GM19395 (cell line): ENCODE data around the gene CAST.

Experiments used
- ATAC-seq: cut with Tn5 transposase; IDR thresholded peaks from one replicate; pipeline ENCODE4 v1.9.1; 2021; ENCODE audit warnings: mild to moderate bottlenecking, moderate library complexity; ENCODE audit not compliant: unreplicated experiment

Gene CAST

GRCh38 chr5:96641368-96642280 is 20.6 kb upstream of the CAST start:
- ATAC-seq, result no peak

- ATAC-seq, result no peak
Observed at GRCh38 chr5:96642281-96642640, 19.9 kb upstream of the CAST start.

GRCh38 chr5:96645091-96645490 is 17.1 kb upstream of the CAST start:
- ATAC-seq, result no peak

- ATAC-seq, result peak; percentile 86
Observed at GRCh38 chr5:96648023-96648422, 14.2 kb upstream of the CAST start.

- no peak for ATAC-seq
Observed at GRCh38 chr5:96648593-96648992, 13.6 kb upstream of the CAST start.

GRCh38 chr5:96649251-96649662 is 12.9 kb upstream of the CAST start:
- ATAC-seq, result no peak

GRCh38 chr5:96649681-96650540 is 12.3 kb upstream of the CAST start:
- ATAC-seq, result no peak

- no peak for ATAC-seq
Observed at GRCh38 chr5:96651047-96651446, 11.1 kb upstream of the CAST start.

GRCh38 chr5:96651948-96652753 is 10.0 kb upstream of the CAST start:
- ATAC-seq, result no peak

GRCh38 chr5:96652769-96653454 is 9.3 kb upstream of the CAST start:
- no peak for ATAC-seq

- no peak for ATAC-seq
Observed at GRCh38 chr5:96654209-96654608, 8.0 kb upstream of the CAST start.

GRCh38 chr5:96655085-96655484 is 7.1 kb upstream of the CAST start:
- ATAC-seq, result no peak

- no peak for ATAC-seq
Observed at GRCh38 chr5:96655506-96655905, 6.7 kb upstream of the CAST start.

GRCh38 chr5:96657068-96657467 is 5.1 kb upstream of the CAST start:
- ATAC-seq, result peak; percentile 73

- ATAC-seq, result no peak
Observed at GRCh38 chr5:96658272-96658671, 3.9 kb upstream of the CAST start.

GRCh38 chr5:96659170-96659569 is 3.0 kb upstream of the CAST start:
- ATAC-seq, result no peak

- peak; percentile 37 for ATAC-seq
Observed at GRCh38 chr5:96660971-96661854, 963 bp upstream of the CAST start.

- ATAC-seq, result peak; percentile 74
Observed at GRCh38 chr5:96662725-96663518, 746 bp downstream of the CAST start.

- ATAC-seq, result no peak
Observed at GRCh38 chr5:96663608-96664007, 1.4 kb downstream of the CAST start.
